Fibroblast of lung (primary cell): ENCODE results near the gene TOMM40. TPM values are rescaled to one million over a fixed set of nuclear protein-coding genes. Genes with fewer than 3 reads are reported as not detected.

Experiments used
- DNase-seq, 2 donors: peaks; one replicate each; pipeline versions ENCODE4 v3.0.0 to v3.0.0-alpha.2; 2010; ENCODE audit warnings: low read depth in 2 of 2
- H2AFZ ChIP-seq: 2 replicates; pipeline ENCODE4 v1.5.1; 2012; ENCODE audit warnings: low read length, control low read depth, inconsistent platforms
- H3K27ac ChIP-seq: 2 replicates; pipeline ENCODE4 v1.5.1; 2011; ENCODE audit warnings: low read length, control low read depth; ENCODE audit not compliant: insufficient read depth
- H3K27me3 ChIP-seq: 2 replicates; pipeline ENCODE4 v1.5.1; 2011; ENCODE audit warnings: mild to moderate bottlenecking, low read length; ENCODE audit not compliant: control insufficient read depth, insufficient read depth
- H3K36me3 ChIP-seq: 2 replicates; pipeline ENCODE4 v1.5.1; 2011; ENCODE audit warnings: low read length; ENCODE audit not compliant: control insufficient read depth, insufficient read depth
- H3K4me1 ChIP-seq: 2 replicates; pipeline ENCODE4 v1.5.1; 2011; ENCODE audit warnings: low read length; ENCODE audit not compliant: control insufficient read depth, insufficient read depth; ENCODE audit errors: extremely low read depth
- H3K4me2 ChIP-seq: 2 replicates; pipeline ENCODE4 v1.5.1; 2011; ENCODE audit warnings: low read length, control low read depth; ENCODE audit not compliant: insufficient read depth; ENCODE audit errors: extremely low read depth
- H3K4me3 ChIP-seq, 4 experiments: fragments of 200-600 bp in 1 of 4; sonication (generic) in 1 of 4; replicated peaks in 1 of 4; 2 replicates each; pipeline ENCODE4 v1.5.1; 2011 to 2016; ENCODE audit warnings: low read length in 4 of 4, low read depth in 3 of 4, mild to moderate bottlenecking in 3 of 4, control low read depth in 2 of 4, inconsistent platforms in 1 of 4, mixed read lengths in 1 of 4; ENCODE audit not compliant: insufficient read depth in 1 of 4; ENCODE audit errors: control extremely low read depth in 1 of 4
- H3K79me2 ChIP-seq: 2 replicates; pipeline ENCODE4 v1.5.1; 2012; ENCODE audit warnings: mild to moderate bottlenecking, low read length, inconsistent platforms; ENCODE audit not compliant: control insufficient read depth, insufficient read depth
- H3K9ac ChIP-seq: 2 replicates; pipeline ENCODE4 v1.5.1; 2011; ENCODE audit warnings: mild to moderate bottlenecking, low read length, control low read depth; ENCODE audit not compliant: insufficient read depth
- H3K9me3 ChIP-seq: 2 replicates; pipeline ENCODE4 v1.5.1; 2012; ENCODE audit warnings: low read depth, low read length; ENCODE audit not compliant: control insufficient read depth, insufficient read depth
- H4K20me1 ChIP-seq: 2 replicates; pipeline ENCODE4 v1.5.1; 2011; ENCODE audit warnings: low read length; ENCODE audit not compliant: control insufficient read depth, insufficient read depth; ENCODE audit errors: extremely low read depth
- CTCF ChIP-seq, 2 donors: IDR thresholded peaks in 1 of 2; conservative IDR thresholded peaks in 1 of 2; 1 replicate in 1 of 2; 2 replicates in 1 of 2; pipeline ENCODE4 v1.5.1; 2011 to 2012; ENCODE audit warnings: low read length in 2 of 2, control low read depth in 1 of 2, inconsistent platforms in 1 of 2, low read depth in 1 of 2, mild to moderate bottlenecking in 1 of 2
- EZH2 ChIP-seq: IDR thresholded peaks from 2 replicates; pipeline ENCODE4 v1.5.1; 2012; ENCODE audit warnings: low read length, control low read depth, mild to moderate bottlenecking; ENCODE audit errors: missing control alignments
- polyA plus RNA-seq, 2 donors: library from polyadenylated mRNA; depleted of rRNA in 1 of 2; stranded (reverse) in 1 of 2; unstranded in 1 of 2; fragments of >200 nt; gene quantifications; 2 replicates each; pipeline ENCODE4 v1.2.1, GENCODE V29; 2011 to 2012; ENCODE audit warnings: missing spikeins in 1 of 2
- total RNA-seq: library from RNA; depleted of rRNA; stranded (reverse); fragments of >200 nt; gene quantifications from 2 replicates; pipeline ENCODE4 v1.2.1, GENCODE V29; 2014

TOMM40 gene
- total and polyA plus RNA-seq, 2 donors (not counting 1 experiment from before 2014, with no cell fraction given): 21.8 to 32.1 TPM

- no peak overlapping the region for H3K4me2 ChIP-seq
- H4K20me1 ChIP-seq: no peaks in the 10 kb centered on the region
- H3K4me1 ChIP-seq: no peaks in the 10 kb centered on the region
- H2AFZ ChIP-seq: no peak overlapping the region
- no peaks in the 10 kb centered on the region for H3K79me2 ChIP-seq
- no peak overlapping the region for H3K27ac ChIP-seq
- no peak for DNase-seq
- H3K4me3 ChIP-seq: no peak overlapping the region
- H3K36me3 ChIP-seq: no peaks in the 10 kb centered on the region
- H3K9me3 ChIP-seq: no peaks in the 10 kb centered on the region
- no peak overlapping the region for H3K9ac ChIP-seq
- TF ChIP-seq EZH2: no peak
- TF ChIP-seq CTCF (conservative IDR thresholded peaks at IDR 0.05 in 1 of 2, IDR thresholded peaks at IDR 0.05 in 1 of 2; ENCODE audit: low read depth in 1 of 2, low read length in 2 of 2): no peak
- no peaks in the 10 kb centered on the region for H3K27me3 ChIP-seq
Observed at GRCh38 chr19:44939668-44940067, 48.6 kb downstream of the TOMM40 start.

GRCh38 chr19:44942067-44942571 is 51.1 kb downstream of the TOMM40 start, which contains the start of gene APOC4:
APOC4 (plus strand) TSS chr19:44942237; CDS start chr19:44942278, 41 bp downstream.
- Histone ChIP-seq H3K9ac (no peak within 1 kb of the TSS), H3K4me1 (no peaks in the 10 kb centered on the region), H2AFZ (no peak within 1 kb of the TSS), H3K27me3 (no peaks in the 10 kb centered on the region), H3K79me2 (no peaks in the 10 kb centered on the region), H3K4me3 (no peak within 1 kb of the TSS), H3K4me2 (no peak within 1 kb of the TSS), H3K36me3 (no peaks in the 10 kb centered on the region), H3K27ac (no peak within 1 kb of the TSS), H3K9me3 (no peaks in the 10 kb centered on the region), H4K20me1 (no peaks in the 10 kb centered on the region)
- no peak for DNase-seq
- TF ChIP-seq CTCF (conservative IDR thresholded peaks at IDR 0.05 in 1 of 2, IDR thresholded peaks at IDR 0.05 in 1 of 2; ENCODE audit: low read depth in 1 of 2, low read length in 2 of 2) (no peak), EZH2 (no peak)

GRCh38 chr19:44943801-44944249 is 52.8 kb downstream of the TOMM40 start:
- no peak overlapping the region for H3K4me2 ChIP-seq
- DNase-seq: no peak
- H3K27me3 ChIP-seq: no peaks in the 10 kb centered on the region
- no peak overlapping the region for H3K27ac ChIP-seq
- TF ChIP-seq CTCF (conservative IDR thresholded peaks at IDR 0.05 in 1 of 2, IDR thresholded peaks at IDR 0.05 in 1 of 2; ENCODE audit: low read depth in 1 of 2, low read length in 2 of 2) (no peak), EZH2 (no peak)
- no peak overlapping the region for H3K9ac ChIP-seq
- H3K9me3 ChIP-seq: no peaks in the 10 kb centered on the region
- no peaks in the 10 kb centered on the region for H3K4me1 ChIP-seq
- H3K4me3 ChIP-seq: no peak overlapping the region
- no peak overlapping the region for H2AFZ ChIP-seq
- no peaks in the 10 kb centered on the region for H3K36me3 ChIP-seq
- H3K79me2 ChIP-seq: no peaks in the 10 kb centered on the region
- H4K20me1 ChIP-seq: no peaks in the 10 kb centered on the region
